Sigmoid colon (tissue), 3 donors: ENCODE results near the gene BMPER.

Experiments used
- POLR2A ChIP-seq, 2 donors: fragments of 450-650 bp; IDR thresholded peaks; one replicate each; pipeline ENCODE4 v1.6.1; 2016; ENCODE audit warnings: antibody characterized with exemption in 2 of 2, mild to moderate bottlenecking in 2 of 2, moderate library complexity in 2 of 2
- TF ChIP-seq, protein P1 (sequence below), 4 experiments: fragments of 450-650 bp in 3 of 4; fragments of 200-600 bp in 1 of 4; IDR thresholded peaks; one replicate each; pipeline ENCODE4 v1.5.1; 2016 to 2019; ENCODE audit warnings: antibody characterized with exemption in 4 of 4, mild to moderate bottlenecking in 3 of 4, moderate library complexity in 2 of 4

DNA sequence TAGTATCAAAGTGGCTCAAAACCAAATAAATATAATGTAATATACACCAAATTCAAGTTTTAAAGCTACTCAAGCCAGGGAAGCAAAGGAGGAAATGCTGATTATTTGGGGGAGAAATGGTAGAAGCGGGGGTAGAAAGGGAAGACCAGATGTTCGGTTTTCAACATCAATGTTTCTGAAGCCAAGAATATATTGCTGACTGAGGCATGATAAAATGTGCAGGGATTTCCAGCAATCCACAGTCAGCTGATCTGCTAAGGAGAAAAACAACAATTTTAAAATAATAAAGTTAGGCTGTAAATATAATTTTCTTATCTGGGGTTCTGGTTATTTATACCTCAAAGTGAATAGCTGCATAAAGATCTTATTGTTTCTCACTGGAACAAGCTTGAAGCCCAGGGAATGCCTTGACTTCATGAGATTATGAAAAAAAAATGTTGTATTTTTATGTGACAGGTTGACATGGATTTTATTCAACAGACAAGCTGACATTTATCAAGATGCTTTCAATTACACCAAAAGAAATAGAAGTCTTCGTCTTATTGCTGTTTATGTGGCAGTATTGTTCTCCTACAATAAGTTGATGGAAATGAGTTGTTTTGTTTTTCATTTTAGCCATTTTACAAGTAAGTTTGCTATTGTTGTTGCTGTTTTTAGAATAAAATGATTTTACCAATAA lies 28.6 kb upstream of the BMPER start:
- TF ChIP-seq, protein P1, sequence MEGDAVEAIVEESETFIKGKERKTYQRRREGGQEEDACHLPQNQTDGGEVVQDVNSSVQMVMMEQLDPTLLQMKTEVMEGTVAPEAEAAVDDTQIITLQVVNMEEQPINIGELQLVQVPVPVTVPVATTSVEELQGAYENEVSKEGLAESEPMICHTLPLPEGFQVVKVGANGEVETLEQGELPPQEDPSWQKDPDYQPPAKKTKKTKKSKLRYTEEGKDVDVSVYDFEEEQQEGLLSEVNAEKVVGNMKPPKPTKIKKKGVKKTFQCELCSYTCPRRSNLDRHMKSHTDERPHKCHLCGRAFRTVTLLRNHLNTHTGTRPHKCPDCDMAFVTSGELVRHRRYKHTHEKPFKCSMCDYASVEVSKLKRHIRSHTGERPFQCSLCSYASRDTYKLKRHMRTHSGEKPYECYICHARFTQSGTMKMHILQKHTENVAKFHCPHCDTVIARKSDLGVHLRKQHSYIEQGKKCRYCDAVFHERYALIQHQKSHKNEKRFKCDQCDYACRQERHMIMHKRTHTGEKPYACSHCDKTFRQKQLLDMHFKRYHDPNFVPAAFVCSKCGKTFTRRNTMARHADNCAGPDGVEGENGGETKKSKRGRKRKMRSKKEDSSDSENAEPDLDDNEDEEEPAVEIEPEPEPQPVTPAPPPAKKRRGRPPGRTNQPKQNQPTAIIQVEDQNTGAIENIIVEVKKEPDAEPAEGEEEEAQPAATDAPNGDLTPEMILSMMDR (IDR thresholded peaks at IDR 0.05): no peak
- no peak for TF ChIP-seq POLR2A (IDR thresholded peaks at IDR 0.05)
